WTC11 (cell line): ENCODE measurements around the gene SEZ6L2. TPM values are rescaled to one million over a fixed set of nuclear protein-coding genes. Genes with fewer than 3 reads are reported as not detected.

ENCODE experiments used
- ATAC-seq: fragments of 200-7000 bp; cut with Tn5 transposase; 2 replicates; pipeline ENCODE4 v1.10.0; 2021; ENCODE audit warnings: mild to moderate bottlenecking, moderate library complexity
- CTCF ChIA-PET: fragments of 300-600 bp; sonication (Branson Sonifier 250); formaldehyde crosslinking; loops from one replicate; lab custom pipeline; 2021; ENCODE audit warnings: antibody characterized with exemption; lab: Charles Lee
- POLR2A ChIA-PET: fragments of 350-600 bp; sonication (Branson Sonifier 250); formaldehyde crosslinking; loops from one replicate; lab custom pipeline; 2021; ENCODE audit warnings: antibody characterized with exemption; lab: Charles Lee
- DNase-seq: peaks from one replicate; pipeline ENCODE4 v3.0.0; 2021; ENCODE audit warnings: low spot score
- H3K27ac Mint-ChIP-seq: 2 replicates; pipeline ENCODE4 v1.8.0; 2021; ENCODE audit warnings: mixed read lengths
- H3K27me3 Mint-ChIP-seq: 2 replicates; pipeline ENCODE4 v1.8.0; 2021; ENCODE audit warnings: low read depth, mild to moderate bottlenecking, moderate library complexity, mixed read lengths
- H3K36me3 Mint-ChIP-seq: 2 replicates; pipeline ENCODE4 v1.8.0; 2021; ENCODE audit warnings: mixed read lengths
- H3K4me1 Mint-ChIP-seq: 2 replicates; pipeline ENCODE4 v1.8.0; 2022; ENCODE audit warnings: mixed read lengths
- H3K4me3 Mint-ChIP-seq: 2 replicates; pipeline ENCODE4 v1.8.0; 2021; ENCODE audit warnings: mild to moderate bottlenecking, moderate library complexity, mixed read lengths
- H3K9me3 Mint-ChIP-seq: 2 replicates; pipeline ENCODE4 v1.8.0; 2021; ENCODE audit warnings: mixed read lengths
- AR ChIP-seq: fragments of 250-450 bp; sonication (Bioruptor Pico); IDR thresholded peaks from 2 replicates; pipeline ENCODE4 v1.9.0; 2021; ENCODE audit warnings: mild to moderate bottlenecking
- ATF1 ChIP-seq: sonication (generic); formaldehyde crosslinking; IDR thresholded peaks from 2 replicates; pipeline ENCODE4 v1.8.1; 2023; ENCODE audit warnings: mild to moderate bottlenecking, moderate library complexity, missing genetic modification reagents
- CREB1 ChIP-seq: sonication (generic); formaldehyde crosslinking; IDR thresholded peaks from 2 replicates; pipeline ENCODE4 v1.8.0; 2023; ENCODE audit warnings: mild to moderate bottlenecking, missing genetic modification reagents
- E2F5 ChIP-seq: sonication (generic); formaldehyde crosslinking; IDR thresholded peaks from 2 replicates; pipeline ENCODE4 v1.8.1; 2022; ENCODE audit warnings: mild to moderate bottlenecking, moderate library complexity, missing genetic modification reagents
- FOXJ3 ChIP-seq: sonication (generic); formaldehyde crosslinking; IDR thresholded peaks from 2 replicates; pipeline ENCODE4 v1.9.0; 2021; ENCODE audit warnings: missing genetic modification reagents, mild to moderate bottlenecking, borderline replicate concordance
- GTF2I ChIP-seq: fragments of 250-450 bp; sonication (Bioruptor Pico); conservative IDR thresholded peaks from 2 replicates; pipeline ENCODE4 v1.4.0; 2021; ENCODE audit warnings: mild to moderate bottlenecking
- KAT7 ChIP-seq: sonication (generic); formaldehyde crosslinking; IDR thresholded peaks from 2 replicates; pipeline ENCODE4 v1.8.1; 2023; ENCODE audit warnings: missing genetic modification reagents, mild to moderate bottlenecking, borderline replicate concordance
- MYBL2 ChIP-seq: sonication (generic); formaldehyde crosslinking; IDR thresholded peaks from 2 replicates; pipeline ENCODE4 v1.8.1; 2023; ENCODE audit warnings: mild to moderate bottlenecking, moderate library complexity, missing genetic modification reagents
- NR3C1 ChIP-seq: sonication (generic); formaldehyde crosslinking; conservative IDR thresholded peaks from 2 replicates; pipeline ENCODE4 v1.8.1; 2023; ENCODE audit warnings: low read depth, mild to moderate bottlenecking, missing genetic modification reagents
- RORB ChIP-seq: fragments of 250-450 bp; sonication (Bioruptor Pico); IDR thresholded peaks from 2 replicates; pipeline ENCODE4 v1.9.0; 2021; ENCODE audit warnings: mild to moderate bottlenecking
- SMAD4 ChIP-seq: sonication (generic); formaldehyde crosslinking; IDR thresholded peaks from 2 replicates; pipeline ENCODE4 v1.8.0; 2022; ENCODE audit warnings: mild to moderate bottlenecking, missing genetic modification reagents
- SOX15 ChIP-seq: fragments of 250-450 bp; sonication (Bioruptor Pico); IDR thresholded peaks from 2 replicates; pipeline ENCODE4 v1.9.0; 2021; ENCODE audit warnings: mild to moderate bottlenecking
- TEAD4 ChIP-seq: sonication (generic); formaldehyde crosslinking; IDR thresholded peaks from 2 replicates; pipeline ENCODE4 v1.8.0; 2022; ENCODE audit warnings: mild to moderate bottlenecking, missing genetic modification reagents
- USF2 ChIP-seq: sonication (generic); formaldehyde crosslinking; IDR thresholded peaks from 2 replicates; pipeline ENCODE4 v1.8.1; 2023; ENCODE audit warnings: mild to moderate bottlenecking, missing genetic modification reagents, moderate library complexity
- ZBTB21 ChIP-seq: sonication (generic); formaldehyde crosslinking; IDR thresholded peaks from 2 replicates; pipeline ENCODE4 v1.8.1; 2023; ENCODE audit warnings: mild to moderate bottlenecking, missing genetic modification reagents, borderline replicate concordance
- ZMAT4 ChIP-seq: fragments of 250-450 bp; sonication (Bioruptor Pico); IDR thresholded peaks from 2 replicates; pipeline ENCODE4 v1.9.0; 2021; ENCODE audit warnings: mild to moderate bottlenecking
- ZNF232 ChIP-seq: sonication (generic); formaldehyde crosslinking; IDR thresholded peaks from 2 replicates; pipeline ENCODE4 v1.8.0; 2022; ENCODE audit warnings: mild to moderate bottlenecking, missing genetic modification reagents
- ZNF317 ChIP-seq: sonication (generic); formaldehyde crosslinking; IDR thresholded peaks from 2 replicates; pipeline ENCODE4 v1.8.1; 2023; ENCODE audit warnings: low read depth, mild to moderate bottlenecking, moderate library complexity, missing genetic modification reagents, borderline replicate concordance
- ZSCAN18 ChIP-seq: fragments of 250-450 bp; sonication (Bioruptor Pico); IDR thresholded peaks from 2 replicates; pipeline ENCODE4 v2.1.2; 2022; ENCODE audit warnings: mild to moderate bottlenecking, moderate library complexity
- total RNA-seq: library from RNA; stranded (reverse); gene quantifications from 3 replicates; pipeline ENCODE4 v1.2.3, GENCODE V29; 2021
- TF ChIP-seq, protein P1 (sequence below): fragments of 200-600 bp; IDR thresholded peaks from 2 replicates; pipeline ENCODE4 v1.8.0; 2022; ENCODE audit warnings: antibody characterized with exemption
- TF ChIP-seq, protein P2 (sequence below): sonication (generic); formaldehyde crosslinking; IDR thresholded peaks from 2 replicates; pipeline ENCODE4 v1.8.1; 2023; ENCODE audit warnings: mild to moderate bottlenecking, moderate library complexity, missing genetic modification reagents
- TF ChIP-seq, protein P3 (sequence below): sonication (generic); formaldehyde crosslinking; IDR thresholded peaks from 2 replicates; pipeline ENCODE4 v1.8.0; 2022; ENCODE audit warnings: mild to moderate bottlenecking, missing genetic modification reagents

The SEZ6L2 gene
- total RNA-seq, 1 experiment from 2014 or later: 58.2 TPM

DNA sequence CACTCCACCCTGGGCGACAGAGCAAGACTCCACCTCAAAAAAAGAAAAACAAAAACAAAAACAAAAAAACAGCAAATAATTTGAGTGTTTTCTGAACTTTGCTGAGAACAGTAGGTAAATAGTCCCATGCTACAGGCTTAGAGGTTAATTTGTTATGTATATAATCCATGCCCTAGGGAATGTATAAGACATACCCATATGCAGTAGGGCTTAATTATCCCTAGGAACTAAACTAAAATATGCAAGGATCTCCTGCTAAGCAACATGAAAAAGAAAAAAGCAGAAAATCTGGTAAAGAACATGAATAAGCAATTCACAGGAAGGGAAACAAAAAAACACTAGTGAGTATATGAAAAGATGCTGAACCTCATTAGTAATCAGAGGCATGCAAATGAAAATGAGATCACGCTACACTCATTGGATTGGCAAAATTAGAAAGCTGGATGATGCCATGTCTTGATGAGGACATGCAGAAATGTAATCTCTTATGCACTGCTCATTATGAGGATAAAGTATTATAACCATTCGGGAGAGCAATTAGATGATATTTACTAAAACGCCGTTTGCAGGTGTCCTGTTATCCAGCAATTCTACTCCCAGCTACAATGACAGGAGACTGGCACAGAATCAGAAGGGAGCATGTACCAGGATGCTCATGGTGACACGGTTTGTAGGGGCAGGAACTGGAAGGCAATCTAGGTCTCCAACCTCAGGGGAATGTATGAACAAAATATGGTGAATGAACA lies 21.1 kb upstream of the SEZ6L2 start (continued):
- no peak for TF ChIP-seq AR (CRISPR knock-in tag)
- TF ChIP-seq SOX15 (CRISPR knock-in tag): no peak
- TF ChIP-seq ZNF317: no peak

- Mint-ChIP-seq H3K27me3 (no peaks in the 10 kb centered on the region), H3K36me3 (peaks cover 7% of the 10 kb centered on the region), H3K4me3 (no peak overlapping the region), H3K9me3 (no peaks in the 10 kb centered on the region), H3K4me1 (peaks cover 4% of the 10 kb centered on the region), H3K27ac (no peak overlapping the region)
- TF ChIP-seq TEAD4 (CRISPR knock-in tag) (no peak), GTF2I (CRISPR knock-in tag) (no peak), USF2 (CRISPR knock-in tag) (no peak), ZNF232 (no peak), MYBL2 (CRISPR knock-in tag) (no peak), SMAD4 (CRISPR knock-in tag) (no peak), FOXJ3 (CRISPR knock-in tag) (no peak), ZSCAN18 (no peak), ZBTB21 (CRISPR knock-in tag) (no peak), RORB (CRISPR knock-in tag) (no peak), KAT7 (no peak), ATF1 (CRISPR knock-in tag) (no peak), CREB1 (CRISPR knock-in tag) (no peak), ZNF317 (no peak), NR3C1 (no peak), E2F5 (CRISPR knock-in tag) (no peak), ZMAT4 (CRISPR knock-in tag) (no peak)
- TF ChIP-seq, protein P1, sequence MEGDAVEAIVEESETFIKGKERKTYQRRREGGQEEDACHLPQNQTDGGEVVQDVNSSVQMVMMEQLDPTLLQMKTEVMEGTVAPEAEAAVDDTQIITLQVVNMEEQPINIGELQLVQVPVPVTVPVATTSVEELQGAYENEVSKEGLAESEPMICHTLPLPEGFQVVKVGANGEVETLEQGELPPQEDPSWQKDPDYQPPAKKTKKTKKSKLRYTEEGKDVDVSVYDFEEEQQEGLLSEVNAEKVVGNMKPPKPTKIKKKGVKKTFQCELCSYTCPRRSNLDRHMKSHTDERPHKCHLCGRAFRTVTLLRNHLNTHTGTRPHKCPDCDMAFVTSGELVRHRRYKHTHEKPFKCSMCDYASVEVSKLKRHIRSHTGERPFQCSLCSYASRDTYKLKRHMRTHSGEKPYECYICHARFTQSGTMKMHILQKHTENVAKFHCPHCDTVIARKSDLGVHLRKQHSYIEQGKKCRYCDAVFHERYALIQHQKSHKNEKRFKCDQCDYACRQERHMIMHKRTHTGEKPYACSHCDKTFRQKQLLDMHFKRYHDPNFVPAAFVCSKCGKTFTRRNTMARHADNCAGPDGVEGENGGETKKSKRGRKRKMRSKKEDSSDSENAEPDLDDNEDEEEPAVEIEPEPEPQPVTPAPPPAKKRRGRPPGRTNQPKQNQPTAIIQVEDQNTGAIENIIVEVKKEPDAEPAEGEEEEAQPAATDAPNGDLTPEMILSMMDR: no peak
- TF ChIP-seq, protein P2, sequence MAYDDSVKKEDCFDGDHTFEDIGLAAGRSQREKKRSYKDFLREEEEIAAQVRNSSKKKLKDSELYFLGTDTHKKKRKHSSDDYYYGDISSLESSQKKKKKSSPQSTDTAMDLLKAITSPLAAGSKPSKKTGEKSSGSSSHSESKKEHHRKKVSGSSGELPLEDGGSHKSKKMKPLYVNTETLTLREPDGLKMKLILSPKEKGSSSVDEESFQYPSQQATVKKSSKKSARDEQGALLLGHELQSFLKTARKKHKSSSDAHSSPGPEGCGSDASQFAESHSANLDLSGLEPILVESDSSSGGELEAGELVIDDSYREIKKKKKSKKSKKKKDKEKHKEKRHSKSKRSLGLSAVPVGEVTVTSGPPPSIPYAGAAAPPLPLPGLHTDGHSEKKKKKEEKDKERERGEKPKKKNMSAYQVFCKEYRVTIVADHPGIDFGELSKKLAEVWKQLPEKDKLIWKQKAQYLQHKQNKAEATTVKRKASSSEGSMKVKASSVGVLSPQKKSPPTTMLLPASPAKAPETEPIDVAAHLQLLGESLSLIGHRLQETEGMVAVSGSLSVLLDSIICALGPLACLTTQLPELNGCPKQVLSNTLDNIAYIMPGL (CRISPR knock-in tag): no peak
- TF ChIP-seq, protein P3, sequence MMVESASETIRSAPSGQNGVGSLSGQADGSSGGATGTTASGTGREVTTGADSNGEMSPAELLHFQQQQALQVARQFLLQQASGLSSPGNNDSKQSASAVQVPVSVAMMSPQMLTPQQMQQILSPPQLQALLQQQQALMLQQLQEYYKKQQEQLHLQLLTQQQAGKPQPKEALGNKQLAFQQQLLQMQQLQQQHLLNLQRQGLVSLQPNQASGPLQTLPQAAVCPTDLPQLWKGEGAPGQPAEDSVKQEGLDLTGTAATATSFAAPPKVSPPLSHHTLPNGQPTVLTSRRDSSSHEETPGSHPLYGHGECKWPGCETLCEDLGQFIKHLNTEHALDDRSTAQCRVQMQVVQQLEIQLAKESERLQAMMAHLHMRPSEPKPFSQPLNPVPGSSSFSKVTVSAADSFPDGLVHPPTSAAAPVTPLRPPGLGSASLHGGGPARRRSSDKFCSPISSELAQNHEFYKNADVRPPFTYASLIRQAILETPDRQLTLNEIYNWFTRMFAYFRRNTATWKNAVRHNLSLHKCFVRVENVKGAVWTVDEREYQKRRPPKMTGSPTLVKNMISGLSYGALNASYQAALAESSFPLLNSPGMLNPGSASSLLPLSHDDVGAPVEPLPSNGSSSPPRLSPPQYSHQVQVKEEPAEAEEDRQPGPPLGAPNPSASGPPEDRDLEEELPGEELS (CRISPR knock-in tag): no peak
- ChIA-PET CTCF (interaction anchor here (0.6 to 1.9 kb wide), 4 partner anchors 18 to 317 kb away, joined by 3 to 10 read pairs (median 4); partner anchors contain the start of gene SEZ6L2), POLR2A (interaction anchor here (2.4 kb wide), 1 partner anchor 10 kb away, joined by 6 read pairs; no protein-coding TSS in a partner anchor)
- DNase-seq (no peak), ATAC-seq (no peak)
These were observed 17.6 kb upstream of the SEZ6L2 start for GRCh38 chr16:29916979-29917378.
